Chondrocyte (in vitro differentiated cells): Measurements from ENCODE around the gene CSTPP1. TPM values are rescaled to one million over a fixed set of nuclear protein-coding genes. Genes with fewer than 3 reads are reported as not detected.

ENCODE experiments used
- DNase-seq: peaks from one replicate; pipeline ENCODE4 v3.0.0; 2021; ENCODE audit warnings: mixed read lengths, low spot score
- H3K27ac Mint-ChIP-seq: one replicate; pipeline ENCODE4 v1.8.0; 2021; ENCODE audit warnings: mild to moderate bottlenecking, moderate library complexity, mixed read lengths; ENCODE audit not compliant: unreplicated experiment
- H3K27me3 Mint-ChIP-seq: 2 replicates; pipeline ENCODE4 v1.8.0; 2021; ENCODE audit warnings: low read depth, mixed read lengths
- H3K36me3 Mint-ChIP-seq: 2 replicates; pipeline ENCODE4 v1.8.0; 2021; ENCODE audit warnings: low read depth, mixed read lengths
- H3K4me1 Mint-ChIP-seq: 2 replicates; pipeline ENCODE4 v1.8.0; 2021; ENCODE audit warnings: low read depth, mild to moderate bottlenecking, mixed read lengths
- H3K4me3 Mint-ChIP-seq: one replicate; pipeline ENCODE4 v1.8.0; 2021; ENCODE audit warnings: mild to moderate bottlenecking, moderate library complexity, mixed read lengths; ENCODE audit not compliant: unreplicated experiment
- H3K9me3 Mint-ChIP-seq: 2 replicates; pipeline ENCODE4 v1.8.0; 2021; ENCODE audit warnings: low read depth, mixed read lengths
- CTCF ChIP-seq: fragments of 200-600 bp; sonication (generic); IDR thresholded peaks from 2 replicates; pipeline ENCODE4 v1.5.0; 2021; ENCODE audit warnings: antibody characterized with exemption, mild to moderate bottlenecking, moderate library complexity
- total RNA-seq: library from RNA; stranded (reverse); gene quantifications from 3 replicates; pipeline ENCODE4 v1.2.1, GENCODE V29; 2021

CSTPP1 gene
- total RNA-seq, 1 donor from 2014 or later, result 19.6 TPM

DNA sequence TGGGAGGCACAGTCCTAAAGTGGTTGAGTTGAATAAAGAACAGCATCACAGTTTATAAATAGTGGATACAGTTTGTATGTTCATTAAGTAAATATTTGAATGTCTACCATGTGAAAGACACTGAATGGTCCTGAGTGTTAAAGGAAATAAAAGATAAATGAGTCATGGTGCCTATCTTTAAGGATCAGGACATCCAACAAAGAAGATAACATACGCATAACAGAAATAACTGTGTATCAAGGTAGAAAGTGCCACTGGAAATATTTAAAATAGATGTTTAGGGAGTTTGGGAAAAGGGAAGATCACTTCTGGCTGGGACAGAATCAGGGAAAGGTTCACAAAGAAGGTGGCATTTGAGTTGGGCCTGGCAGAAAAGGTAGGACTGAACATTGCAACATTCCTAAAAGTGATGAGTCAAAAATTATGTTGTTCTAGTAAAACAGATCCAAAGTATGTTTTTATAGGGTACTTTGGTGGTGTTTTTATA lies 41.5 kb downstream of the CSTPP1 start:
- Mint-ChIP-seq H3K4me3 (no peak overlapping the region), H3K36me3 (no peaks in the 10 kb centered on the region), H3K27ac (peak overlapping the region; percentile 38), H3K27me3 (no peaks in the 10 kb centered on the region), H3K9me3 (no peaks in the 10 kb centered on the region), H3K4me1 (peaks cover 22% of the 10 kb centered on the region)
- DNase-seq, result no peak
- TF ChIP-seq CTCF, result no peak

GRCh38 chr11:46979358-46979757 lies 42.8 kb downstream of the CSTPP1 start:
- H3K9me3 Mint-ChIP-seq, result no peaks in the 10 kb centered on the region
- no peak overlapping the region for H3K27ac Mint-ChIP-seq
- peaks cover 22% of the 10 kb centered on the region for H3K4me1 Mint-ChIP-seq
- H3K36me3 Mint-ChIP-seq, result no peaks in the 10 kb centered on the region
- H3K27me3 Mint-ChIP-seq, result no peaks in the 10 kb centered on the region
- DNase-seq, result no peak
- TF ChIP-seq CTCF, result no peak
- H3K4me3 Mint-ChIP-seq, result no peak overlapping the region

GRCh38 chr11:46981436-46981835 lies 44.9 kb downstream of the CSTPP1 start:
- Mint-ChIP-seq H3K36me3 (no peaks in the 10 kb centered on the region), H3K27me3 (no peaks in the 10 kb centered on the region), H3K4me3 (no peak overlapping the region), H3K9me3 (no peaks in the 10 kb centered on the region), H3K4me1 (peaks cover 25% of the 10 kb centered on the region), H3K27ac (no peak overlapping the region)
- no peak for TF ChIP-seq CTCF
- no peak for DNase-seq

DNA sequence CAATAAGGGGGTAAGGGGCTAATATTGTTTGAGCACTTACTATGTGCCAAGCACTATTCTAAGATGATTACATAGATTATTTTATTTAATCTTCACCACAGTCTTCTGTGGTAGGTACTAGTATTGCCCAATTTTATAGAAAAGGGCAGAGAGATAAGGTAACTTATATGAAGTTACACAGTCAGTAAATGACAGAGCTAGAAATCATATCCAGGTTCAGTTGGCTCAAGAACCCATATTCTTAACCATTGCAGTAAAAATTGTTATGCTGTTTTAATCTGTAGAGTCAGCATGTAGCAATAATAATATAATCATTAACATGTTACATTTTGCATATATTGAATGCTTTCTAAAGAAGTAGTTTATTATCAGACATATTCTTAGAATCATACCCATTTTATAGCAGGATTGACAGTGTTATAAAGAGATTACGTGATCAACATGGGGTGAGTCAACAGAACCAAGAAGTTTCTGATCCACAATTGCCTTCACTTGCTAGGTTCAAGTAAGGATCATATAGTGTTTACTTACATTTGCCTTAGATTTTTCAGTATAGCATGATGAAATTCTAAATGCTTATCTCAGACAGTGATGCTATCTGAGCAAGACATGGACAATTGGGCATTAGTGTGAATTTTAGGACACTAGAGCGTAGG lies 46.4 kb downstream of the CSTPP1 start:
- no peaks in the 10 kb centered on the region for H3K27me3 Mint-ChIP-seq
- peaks cover 11% of the 10 kb centered on the region for H3K4me1 Mint-ChIP-seq
- H3K4me3 Mint-ChIP-seq, result no peak overlapping the region
- H3K9me3 Mint-ChIP-seq, result no peaks in the 10 kb centered on the region
- H3K36me3 Mint-ChIP-seq, result no peaks in the 10 kb centered on the region
- DNase-seq, result no peak
- no peak overlapping the region for H3K27ac Mint-ChIP-seq
- TF ChIP-seq CTCF, result no peak

GRCh38 chr11:46983598-46983997 lies 47.0 kb downstream of the CSTPP1 start:
- no peaks in the 10 kb centered on the region for H3K27me3 Mint-ChIP-seq
- no peak for TF ChIP-seq CTCF
- H3K36me3 Mint-ChIP-seq, result peaks cover 4% of the 10 kb centered on the region
- no peak overlapping the region for H3K4me3 Mint-ChIP-seq
- no peak for DNase-seq
- no peak overlapping the region for H3K27ac Mint-ChIP-seq
- H3K9me3 Mint-ChIP-seq, result no peaks in the 10 kb centered on the region
- H3K4me1 Mint-ChIP-seq, result peaks cover 4% of the 10 kb centered on the region
